ACHN (cell line): ENCODE results near the gene ITPR1.
"Not testable (repeated sequence)": the region's sequence is repeated elsewhere in the genome, so short reads cannot be mapped to it uniquely, and the experiment has no call there.

ENCODE experiments used
- DNase-seq: peaks from one replicate; pipeline ENCODE4 v3.0.0-alpha.2; 2015
- in situ Hi-C: cut with HindIII; loops from 2 replicates; pipeline ENCODE4 v1.10.0; 2017; ENCODE audit warnings: low sequenced_read_pairs, low pct_ligation_motif_present, low pct_unique_long_range_greater_than_20kb

The ITPR1 gene

GRCh38 chr3:4493014-4493940 is at the start of gene ITPR1:
ITPR1 (plus strand) TSS chr3:4493348; CDS start chr3:4516492, 23,144 bp downstream.
- in situ Hi-C loops: no loop called here
- DNase-seq: peak; percentile 98

- in situ Hi-C loops: no loop called here
- no peak for DNase-seq
These were observed 45.7 kb upstream of the ITPR1 start for GRCh38 chr3:4447295-4447999.

- no peak for DNase-seq
- in situ Hi-C loops: no loop called here
These were observed 45.0 kb upstream of the ITPR1 start for GRCh38 chr3:4448187-4448586.

GRCh38 chr3:4449043-4449805 is 43.9 kb upstream of the ITPR1 start:
- no peak for DNase-seq
- in situ Hi-C loops: no loop called here

- in situ Hi-C loops: no loop called here
These were observed 39.0 kb upstream of the ITPR1 start for GRCh38 chr3:4454142-4454541.

GRCh38 chr3:4456780-4457179 is 36.4 kb upstream of the ITPR1 start:
- in situ Hi-C loops, DNase-seq: not testable (repeated sequence)

More at GRCh38 chr3:4454142-4454541, 39.0 kb upstream of the ITPR1 start:
- no peak for DNase-seq

GRCh38 chr3:4458961-4459360 is 34.2 kb upstream of the ITPR1 start:
- DNase-seq: no peak
- in situ Hi-C loops: no loop called here

GRCh38 chr3:4460334-4460733 is 32.8 kb upstream of the ITPR1 start:
- in situ Hi-C loops: no loop called here
- DNase-seq: no peak

- DNase-seq: no peak
- in situ Hi-C loops: no loop called here
These were observed 31.6 kb upstream of the ITPR1 start for GRCh38 chr3:4461468-4462090.

- in situ Hi-C loops: no loop called here
- DNase-seq: no peak
These were observed 30.6 kb upstream of the ITPR1 start for GRCh38 chr3:4462369-4463040.

GRCh38 chr3:4464576-4464975 is 28.6 kb upstream of the ITPR1 start:
- in situ Hi-C loops: no loop called here
- no peak for DNase-seq

GRCh38 chr3:4466741-4467521 is 26.2 kb upstream of the ITPR1 start, which contains the start of gene SUMF1:
SUMF1 (minus strand) TSS chr3:4467269; CDS start chr3:4467245, 24 bp downstream.
- peak; percentile 73 for DNase-seq
- in situ Hi-C loops: no loop called here

- DNase-seq: no peak
- in situ Hi-C loops: no loop called here
These were observed 25.7 kb upstream of the ITPR1 start for GRCh38 chr3:4467522-4467867.

- in situ Hi-C loops: no loop called here
- no peak for DNase-seq
These were observed 21.2 kb upstream of the ITPR1 start for GRCh38 chr3:4471907-4472306.

GRCh38 chr3:4472312-4472711 is 20.8 kb upstream of the ITPR1 start:
- no peak for DNase-seq
- in situ Hi-C loops: no loop called here

GRCh38 chr3:4472766-4473165 is 20.4 kb upstream of the ITPR1 start:
- in situ Hi-C loops: no loop called here
- no peak for DNase-seq

- in situ Hi-C loops: no loop called here
- peak; percentile 18 for DNase-seq
These were observed 18.3 kb upstream of the ITPR1 start for GRCh38 chr3:4474683-4475490.
